HG02678 (cell line): ENCODE measurements around the gene PTPRC.

Experiments used
- ATAC-seq: cut with Tn5 transposase; IDR thresholded peaks from one replicate; pipeline ENCODE4 v1.9.1; 2021; ENCODE audit warnings: mild to moderate bottlenecking, moderate library complexity; ENCODE audit not compliant: unreplicated experiment

The PTPRC gene

DNA sequence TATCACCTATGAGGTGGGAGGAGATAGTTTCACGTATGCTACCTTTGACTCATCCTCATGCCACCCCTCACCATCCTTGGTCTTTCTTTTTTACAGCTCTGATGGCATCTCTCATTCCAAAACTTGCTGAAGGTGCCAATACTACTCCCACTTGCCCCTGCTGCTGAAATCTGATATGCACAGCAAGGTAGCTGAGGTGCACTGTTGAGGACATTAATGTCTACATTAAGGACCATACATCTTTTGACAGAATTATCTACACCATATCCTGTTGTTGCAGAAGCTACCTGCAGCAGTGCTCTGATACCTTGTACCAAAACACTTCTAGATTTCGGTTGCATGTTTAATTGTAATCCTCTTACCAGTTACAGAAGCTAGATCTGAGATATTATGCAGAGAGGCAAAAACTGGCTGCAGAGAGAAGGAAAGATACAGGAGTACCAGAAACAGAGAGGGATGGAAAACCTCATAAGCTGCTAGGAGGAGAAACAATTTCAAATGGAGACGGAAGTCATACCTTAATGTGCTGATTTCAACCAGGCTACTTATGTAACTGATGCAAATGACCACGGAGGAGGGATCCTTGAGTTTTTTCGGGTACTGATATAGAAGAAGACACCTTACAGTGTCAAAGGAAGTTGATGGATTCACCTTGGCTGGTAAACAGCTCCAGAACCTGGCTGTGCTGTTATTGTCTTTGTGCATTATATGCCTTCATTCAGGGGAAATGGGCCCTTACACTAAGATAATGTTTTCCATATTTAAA lies 19.3 kb upstream of the PTPRC start:
- ATAC-seq, result no peak

DNA sequence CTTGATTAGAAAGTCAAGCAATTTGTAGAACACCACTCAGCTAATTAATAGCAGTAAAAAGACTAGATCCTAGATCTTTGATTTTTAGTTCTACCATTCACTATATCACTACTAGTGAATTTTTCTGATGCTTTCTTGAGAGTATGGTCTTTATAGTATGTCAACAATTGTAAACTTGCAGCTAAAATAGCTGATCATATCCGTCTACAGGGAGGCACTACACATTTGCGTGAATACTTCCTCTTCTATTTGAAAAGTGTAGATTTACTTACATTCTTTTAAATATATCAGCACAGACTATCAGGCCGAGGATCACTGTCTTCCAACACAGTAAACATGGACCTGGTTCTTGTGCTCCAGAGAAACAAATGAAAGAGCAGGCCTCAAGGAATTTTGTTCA lies 18.6 kb upstream of the PTPRC start:
- ATAC-seq, result no peak

- ATAC-seq, result peak; percentile 68
Observed at GRCh38 chr1:198620951-198621824, 17.7 kb upstream of the PTPRC start.

GRCh38 chr1:198622001-198622400 lies 16.8 kb upstream of the PTPRC start:
- ATAC-seq, result no peak

GRCh38 chr1:198623752-198624647 lies 14.8 kb upstream of the PTPRC start:
- peak; percentile 15 for ATAC-seq

GRCh38 chr1:198624648-198624980 lies 14.2 kb upstream of the PTPRC start:
- ATAC-seq, result no peak

DNA sequence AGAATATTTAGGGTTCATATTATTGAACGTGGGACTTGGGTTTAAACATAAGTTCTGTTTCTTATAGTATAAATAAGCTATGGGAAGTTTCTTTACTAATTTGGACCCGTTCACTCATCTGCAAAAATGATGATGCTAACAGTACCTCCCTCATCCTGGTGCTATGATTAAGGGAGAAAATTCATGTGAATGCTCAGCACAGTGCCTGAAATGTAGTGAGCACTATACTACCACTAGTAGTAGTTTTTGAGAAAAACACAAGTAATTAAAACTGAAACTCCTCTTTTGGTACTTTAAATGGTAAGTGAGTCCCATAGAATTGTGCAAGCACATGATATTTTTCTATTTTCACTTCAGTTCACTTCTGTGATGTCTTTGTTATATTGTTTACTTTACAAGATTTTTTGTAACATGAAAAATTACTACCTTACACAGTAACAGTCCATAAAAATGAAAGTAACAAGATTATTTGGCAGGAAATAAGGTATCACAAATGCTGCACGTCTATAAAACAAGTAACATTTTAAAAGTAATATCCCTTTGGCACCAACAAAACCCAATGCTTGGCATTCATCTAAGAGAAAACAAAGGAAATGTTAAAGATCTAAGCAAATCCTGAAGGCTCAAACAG lies 11.3 kb upstream of the PTPRC start:
- ATAC-seq, result no peak

DNA sequence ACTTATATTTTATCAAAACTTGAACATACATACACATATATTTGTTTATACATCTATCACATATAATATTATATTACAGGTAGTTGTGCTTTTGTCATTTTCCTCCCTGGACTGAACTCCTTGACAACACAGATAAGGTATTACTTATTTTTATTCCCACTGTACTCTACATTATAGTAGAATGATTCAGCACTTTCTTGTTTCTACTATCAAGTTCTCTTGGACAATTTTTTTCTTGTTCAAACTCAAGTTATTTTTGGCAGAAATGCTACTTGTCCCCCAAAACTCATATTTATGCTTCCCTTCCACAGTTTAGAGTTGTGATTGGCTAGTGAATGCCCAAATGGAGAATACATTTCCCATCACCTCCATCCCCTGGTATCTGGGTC lies 10.8 kb upstream of the PTPRC start:
- ATAC-seq, result no peak

- ATAC-seq, result no peak
Observed at GRCh38 chr1:198629610-198630009, 9.2 kb upstream of the PTPRC start.

GRCh38 chr1:198630863-198631262 lies 8.0 kb upstream of the PTPRC start:
- ATAC-seq, result peak; percentile 36

DNA sequence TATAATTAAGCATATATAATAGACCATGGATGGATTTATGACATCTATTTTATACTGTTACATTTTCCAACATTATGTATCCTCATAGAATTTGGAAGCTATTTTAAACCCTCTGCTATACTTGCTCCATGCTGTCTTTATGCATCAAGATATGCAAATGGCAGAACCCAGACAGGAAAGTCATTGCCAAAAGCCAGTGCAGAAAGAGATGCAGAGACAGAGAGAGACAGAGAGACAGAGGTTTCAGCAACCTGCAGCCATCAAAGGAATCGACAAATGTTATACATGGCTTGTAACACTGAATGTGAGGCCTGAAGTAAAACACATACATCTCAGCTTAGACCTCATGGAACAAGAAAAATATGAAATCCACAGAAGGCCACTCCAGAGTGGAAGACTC lies 7.5 kb upstream of the PTPRC start:
- ATAC-seq, result no peak

- no peak for ATAC-seq
Observed at GRCh38 chr1:198632007-198632406, 6.8 kb upstream of the PTPRC start.

DNA sequence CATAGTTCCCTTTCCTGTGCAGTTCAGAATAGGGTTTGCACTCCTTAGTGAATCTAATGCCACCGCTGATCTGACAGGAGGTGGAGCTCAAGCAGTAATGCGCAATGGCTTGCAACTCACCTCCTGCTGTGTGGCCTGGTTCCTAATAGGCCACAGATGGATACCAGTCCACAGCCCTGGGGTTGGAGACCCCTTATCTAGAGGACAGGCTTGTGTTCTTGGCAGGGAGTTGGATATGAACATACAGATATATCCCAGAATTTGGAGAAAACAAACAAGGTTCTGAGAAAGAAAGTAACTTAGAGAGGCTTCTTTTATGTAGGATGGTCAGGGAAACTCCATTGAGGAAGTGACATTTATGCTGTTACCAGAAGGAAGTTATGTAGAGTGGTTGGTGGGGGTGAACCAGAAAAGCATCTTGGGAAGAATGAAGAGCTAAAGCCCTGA lies 5.1 kb upstream of the PTPRC start:
- no peak for ATAC-seq

- ATAC-seq, result no peak
Observed at GRCh38 chr1:198635964-198636363, 2.9 kb upstream of the PTPRC start.

DNA sequence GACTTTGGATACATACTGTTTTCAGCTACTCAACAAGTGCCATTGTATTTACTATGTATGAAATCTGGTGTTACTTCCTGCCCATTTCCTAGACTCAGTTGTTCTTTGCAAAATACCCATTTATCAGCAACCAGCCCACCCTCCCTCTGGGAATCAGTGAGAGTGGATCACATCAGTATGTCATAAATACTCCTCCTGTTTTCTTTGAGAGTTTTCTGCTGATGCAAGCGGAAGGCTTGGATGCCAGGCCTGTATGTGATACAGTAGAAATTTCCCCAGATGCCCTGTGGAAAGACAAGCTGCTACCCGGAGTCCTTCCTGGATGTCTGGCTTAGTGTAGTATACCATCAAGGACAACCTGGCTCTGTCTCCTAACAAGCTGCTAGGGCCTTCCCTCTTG lies 2.4 kb upstream of the PTPRC start:
- no peak for ATAC-seq

GRCh38 chr1:198637157-198637556 lies 1.7 kb upstream of the PTPRC start:
- ATAC-seq, result no peak

- no peak for ATAC-seq
Observed at GRCh38 chr1:198637916-198638437, 863 bp upstream of the PTPRC start.

DNA sequence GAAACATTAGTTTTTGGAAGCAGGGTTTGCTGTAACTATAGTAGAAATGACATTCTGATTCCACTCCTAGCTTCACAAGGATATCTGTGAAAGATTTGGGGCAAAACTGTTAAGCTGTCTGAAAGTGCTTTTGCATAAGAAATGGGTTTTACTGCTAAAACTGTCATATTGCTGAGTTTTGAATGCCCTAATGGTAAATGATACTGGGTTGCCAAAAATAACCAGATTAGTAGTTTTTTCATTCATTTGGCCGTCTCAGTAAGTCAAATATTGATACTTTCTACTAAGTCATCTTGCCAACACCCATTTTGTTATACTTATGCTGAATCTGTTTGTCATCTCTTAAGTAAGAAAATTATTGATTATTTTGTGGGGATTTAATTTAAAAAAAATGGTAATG lies 399 bp upstream of the PTPRC start:
- ATAC-seq, result peak; percentile 26

- no peak for ATAC-seq
Observed at GRCh38 chr1:198639671-198640143, 867 bp downstream of the PTPRC start.

DNA sequence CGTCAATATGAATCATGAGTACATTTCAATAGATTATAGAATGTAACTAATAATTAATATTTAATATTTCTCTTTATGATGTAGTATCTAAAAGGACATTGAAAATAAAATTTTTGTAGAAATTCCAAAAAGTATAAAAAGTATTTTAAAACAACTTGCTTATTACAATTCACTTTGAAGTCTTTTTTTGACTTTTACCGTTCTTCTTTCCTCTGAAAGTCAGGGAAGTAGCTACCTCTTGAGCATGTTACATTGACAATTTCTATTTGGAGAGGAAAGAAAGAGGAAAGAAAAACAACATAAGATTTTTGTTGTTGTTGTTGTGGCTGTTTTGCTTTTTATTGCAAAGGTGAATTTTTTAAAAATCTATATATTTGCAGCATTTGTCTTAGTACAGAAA lies 1.3 kb downstream of the PTPRC start:
- ATAC-seq, result no peak
